Neural progenitor cell (in vitro differentiated cells): ENCODE measurements around the gene RELB.

Source experiments
- CTCF ChIP-seq: fragments of 200-600 bp; sonication (generic); IDR thresholded peaks from 2 replicates; pipeline ENCODE4 v1.5.1; 2017; ENCODE audit warnings: antibody characterized with exemption, mild to moderate bottlenecking
- EZH2 ChIP-seq: fragments of 200-600 bp; sonication (generic); IDR thresholded peaks from 2 replicates; pipeline ENCODE4 v1.6.1; 2017; ENCODE audit warnings: antibody characterized with exemption, mild to moderate bottlenecking, moderate library complexity
- EZH2phosphoT487 ChIP-seq: fragments of 200-600 bp; sonication (generic); IDR thresholded peaks from 2 replicates; pipeline ENCODE4 v1.6.1; 2017; ENCODE audit warnings: antibody characterized with exemption

GRCh38 chr19:44961821-44962220 is 39.4 kb upstream of the RELB start:
- TF ChIP-seq CTCF, result no peak
- no peak for TF ChIP-seq EZH2
- no peak for TF ChIP-seq EZH2phosphoT487
